Duodenal mucosa (tissue), 2 donors: Measurements from ENCODE around the gene TTC28.

Experiments used
- H3K27ac ChIP-seq: one replicate; pipeline ENCODE4 v1.7.0; 2013; ENCODE audit warnings: low read depth, low read length
- H3K27me3 ChIP-seq, 2 donors: one replicate each; pipeline ENCODE4 v1.7.0; 2013; ENCODE audit warnings: low read length in 2 of 2, control low read depth in 1 of 2; ENCODE audit not compliant: insufficient read depth in 2 of 2, control insufficient read depth in 1 of 2
- H3K36me3 ChIP-seq, 2 donors: one replicate each; pipeline ENCODE4 v1.7.0; 2013; ENCODE audit warnings: low read length in 2 of 2, control low read depth in 1 of 2; ENCODE audit not compliant: insufficient read depth in 2 of 2, control insufficient read depth in 1 of 2
- H3K4me1 ChIP-seq, 2 donors: one replicate each; pipeline ENCODE4 v1.7.0; 2013; ENCODE audit warnings: low read length in 2 of 2, control low read depth in 1 of 2; ENCODE audit not compliant: insufficient read depth in 2 of 2, control insufficient read depth in 1 of 2
- H3K4me3 ChIP-seq, 2 donors: one replicate each; pipeline ENCODE4 v1.7.0; 2013; ENCODE audit warnings: low read length in 2 of 2, low read depth in 1 of 2
- H3K9ac ChIP-seq, 2 donors: one replicate each; pipeline ENCODE4 v1.7.0; 2013; ENCODE audit warnings: low read length in 2 of 2, low read depth in 1 of 2
- H3K9me3 ChIP-seq, 2 donors: one replicate each; pipeline ENCODE4 v1.7.0; 2013; ENCODE audit warnings: low read length in 2 of 2, control low read depth in 1 of 2; ENCODE audit not compliant: control insufficient read depth in 1 of 2

The TTC28 gene

DNA sequence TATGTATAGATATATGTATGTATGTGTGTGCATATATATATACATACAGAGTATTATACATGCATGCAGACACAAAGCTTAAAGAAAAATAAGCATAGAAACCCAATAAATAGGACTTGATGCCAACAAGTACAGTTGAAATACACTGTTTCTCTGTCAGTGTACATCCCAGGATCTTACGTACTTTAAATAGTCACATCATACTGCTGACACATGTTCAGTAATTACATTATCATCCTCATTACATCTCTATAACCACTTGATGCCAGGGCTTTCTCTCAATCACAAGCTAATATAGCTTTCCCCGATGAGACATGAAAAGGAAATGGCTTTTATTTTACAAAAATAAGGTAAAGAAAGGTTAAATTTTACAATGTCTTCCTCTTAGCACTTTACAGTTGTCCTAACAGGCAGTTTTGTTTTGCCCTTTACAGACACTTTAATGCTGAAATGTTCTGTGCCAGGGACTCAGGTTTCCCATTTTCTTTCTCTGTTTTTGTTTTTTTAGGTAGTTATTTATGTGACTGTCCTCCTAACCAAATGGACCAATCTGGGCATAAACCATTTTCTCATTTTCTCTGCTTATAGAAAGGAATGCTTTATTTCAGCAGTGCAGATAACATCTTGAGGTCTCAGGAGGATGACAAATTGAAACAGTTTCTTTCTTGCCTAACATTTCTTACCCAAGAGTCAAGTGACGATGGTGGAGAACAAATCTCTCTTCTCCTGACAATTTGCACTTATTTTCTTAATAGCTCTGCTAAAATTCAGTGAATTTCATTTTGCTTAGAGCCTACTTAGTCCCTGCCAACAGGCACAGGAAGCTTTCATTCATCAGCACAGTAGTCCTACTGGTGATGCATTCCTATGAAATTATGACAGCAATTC, 350.2 kb downstream of the TTC28 start:
- Histone ChIP-seq H3K9ac (no peak overlapping the region), H3K36me3 (no peaks in the 10 kb centered on the region), H3K27me3 (no peaks in the 10 kb centered on the region), H3K4me3 (no peak overlapping the region), H3K27ac (no peak overlapping the region), H3K4me1 (peaks cover 0 to 4% of the 10 kb centered on the region in 2 donors), H3K9me3 (no peaks in the 10 kb centered on the region)

DNA sequence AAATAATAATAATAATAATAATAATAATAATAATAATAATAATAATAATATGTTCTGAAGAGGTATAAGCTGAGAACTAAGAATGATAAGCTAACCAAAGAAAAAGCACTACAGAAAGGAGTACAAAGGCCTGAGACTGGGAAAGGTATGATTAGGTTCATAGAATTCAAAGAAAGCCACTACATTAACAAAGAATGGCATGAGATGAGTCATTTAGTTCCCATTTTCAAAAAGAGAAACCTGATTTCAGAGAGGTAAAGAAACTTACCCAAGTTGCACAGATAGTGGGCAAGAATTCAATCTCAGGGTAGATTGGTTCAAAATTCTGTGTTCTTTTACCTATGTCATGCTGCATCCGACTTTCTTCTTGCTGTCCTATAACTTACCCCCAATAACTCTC, 350.9 kb downstream of the TTC28 start:
- Histone ChIP-seq H3K9me3 (no peaks in the 10 kb centered on the region), H3K4me3 (no peak overlapping the region), H3K27ac (no peak overlapping the region), H3K4me1 (peaks cover 0 to 4% of the 10 kb centered on the region in 2 donors), H3K9ac (no peak overlapping the region), H3K27me3 (no peaks in the 10 kb centered on the region), H3K36me3 (no peaks in the 10 kb centered on the region)

DNA sequence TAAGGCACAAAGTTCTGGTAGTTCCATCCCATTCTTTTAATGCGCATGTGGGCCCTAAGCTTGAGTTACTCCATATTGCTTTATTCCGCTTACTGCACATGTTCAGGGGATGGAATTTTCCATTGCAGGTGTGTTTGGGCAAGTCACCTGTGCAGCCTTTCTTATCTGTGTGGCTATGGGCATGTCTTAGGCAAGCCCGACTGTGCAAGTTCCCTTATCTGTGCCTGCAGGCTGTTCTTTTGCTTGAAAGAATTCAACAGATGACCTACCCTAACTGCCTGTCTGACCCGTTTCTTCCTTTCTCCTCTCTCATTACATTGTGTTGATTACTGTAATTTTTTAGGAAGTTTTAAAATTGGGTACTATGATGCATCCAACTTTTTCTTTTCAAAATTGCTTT, 363.6 kb downstream of the TTC28 start:
- Histone ChIP-seq H3K9me3 (no peaks in the 10 kb centered on the region), H3K9ac (no peak overlapping the region), H3K27ac (no peak overlapping the region)

DNA sequence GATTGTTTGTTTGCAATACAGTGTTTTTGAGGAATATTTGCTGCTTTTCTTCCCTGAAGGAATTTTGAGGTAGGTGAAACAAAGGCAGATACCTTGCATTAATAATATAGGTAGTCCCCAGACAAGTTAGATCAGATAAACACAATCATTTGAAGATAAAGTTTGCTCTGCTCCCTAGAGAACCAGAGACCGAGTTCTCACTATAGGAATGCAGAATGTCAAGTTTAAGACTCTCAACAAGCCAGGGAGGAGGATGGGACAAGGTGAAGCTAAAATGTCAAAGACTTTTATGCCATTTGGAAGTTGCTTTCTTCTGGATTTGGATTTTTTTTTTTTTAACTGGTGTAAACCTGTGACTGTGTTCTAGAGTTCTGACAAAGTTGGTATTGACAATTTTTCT, 364.7 kb downstream of the TTC28 start:
- Histone ChIP-seq H3K9me3 (no peaks in the 10 kb centered on the region), H3K36me3 (no peaks in the 10 kb centered on the region), H3K4me3 (no peak overlapping the region), H3K27me3 (no peaks in the 10 kb centered on the region), H3K4me1 (no peaks in the 10 kb centered on the region), H3K9ac (no peak overlapping the region), H3K27ac (no peak overlapping the region)

More for the DNA sequence above, 363.6 kb downstream of the TTC28 start:
- H3K4me1 ChIP-seq, result no peaks in the 10 kb centered on the region
- H3K4me3 ChIP-seq, result no peak overlapping the region
- no peaks in the 10 kb centered on the region for H3K27me3 ChIP-seq
- H3K36me3 ChIP-seq, result no peaks in the 10 kb centered on the region

DNA sequence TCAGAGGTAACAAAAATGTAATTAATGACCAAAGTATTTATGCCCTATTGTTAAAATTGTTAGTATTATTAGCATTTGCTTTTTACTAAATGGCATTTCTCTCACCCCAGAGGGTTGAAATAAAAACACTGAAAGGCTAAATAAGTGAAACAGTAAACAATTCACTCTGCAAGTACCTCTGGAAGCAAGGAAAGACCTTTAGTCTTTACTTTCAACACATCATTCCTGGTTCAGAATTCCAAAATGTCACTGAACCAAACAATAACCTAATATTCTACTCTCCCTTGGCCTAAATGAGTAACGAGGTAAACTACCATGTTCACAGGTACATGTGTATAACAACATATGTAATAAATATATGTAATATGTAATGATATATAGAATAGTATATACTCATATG, 369.3 kb downstream of the TTC28 start:
- Histone ChIP-seq H3K4me1 (no peaks in the 10 kb centered on the region), H3K4me3 (no peak overlapping the region), H3K27me3 (no peaks in the 10 kb centered on the region), H3K9me3 (no peaks in the 10 kb centered on the region), H3K36me3 (no peaks in the 10 kb centered on the region), H3K9ac (no peak overlapping the region), H3K27ac (no peak overlapping the region)

DNA sequence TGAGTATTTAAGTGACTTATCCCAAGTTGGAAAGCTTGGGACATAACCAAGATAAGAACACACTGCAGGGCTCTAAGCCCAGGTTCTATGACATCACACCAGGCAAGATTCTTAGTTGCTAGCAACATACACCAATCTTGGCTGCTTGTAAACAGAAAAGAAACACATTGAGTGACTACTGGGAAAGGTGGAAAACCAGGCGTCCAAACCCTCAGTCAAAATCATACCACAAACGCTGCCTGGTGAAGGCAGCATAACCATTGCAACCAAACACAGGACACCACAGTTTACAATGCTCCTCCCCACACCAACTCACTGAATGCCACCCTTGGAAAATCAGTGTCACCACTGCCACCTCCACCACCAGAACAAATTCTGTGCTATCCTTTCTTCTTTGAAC, 379.9 kb downstream of the TTC28 start:
- Histone ChIP-seq H3K9me3 (no peaks in the 10 kb centered on the region), H3K36me3 (no peaks in the 10 kb centered on the region), H3K27me3 (no peaks in the 10 kb centered on the region), H3K9ac (no peak overlapping the region), H3K4me3 (no peak overlapping the region), H3K27ac (no peak overlapping the region), H3K4me1 (peaks cover 0 to 5% of the 10 kb centered on the region in 2 donors)

DNA sequence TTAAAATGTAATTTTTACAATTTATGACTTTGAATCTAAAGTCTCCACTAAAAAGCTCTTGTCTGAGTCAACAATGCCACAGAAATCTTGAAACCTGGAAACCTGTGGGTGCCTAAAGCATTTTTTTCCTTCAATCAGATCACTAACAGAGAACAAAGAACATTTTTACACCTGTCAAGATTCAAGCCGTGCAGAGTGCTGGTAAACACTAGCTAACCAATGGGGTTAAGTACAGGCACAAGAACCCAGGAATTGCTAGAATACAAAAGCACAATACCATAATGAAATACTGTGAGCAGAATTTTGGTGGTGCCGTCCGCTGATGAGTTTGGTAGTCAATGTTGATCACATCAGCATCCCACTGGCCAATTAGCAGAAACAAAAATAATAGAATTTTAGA, 380.3 kb downstream of the TTC28 start:
- peaks cover 0 to 5% of the 10 kb centered on the region in 2 donors for H3K4me1 ChIP-seq
- no peak overlapping the region for H3K9ac ChIP-seq
- no peak overlapping the region for H3K4me3 ChIP-seq
- no peak overlapping the region for H3K27ac ChIP-seq
- H3K9me3 ChIP-seq, result no peaks in the 10 kb centered on the region
- no peaks in the 10 kb centered on the region for H3K36me3 ChIP-seq
- no peaks in the 10 kb centered on the region for H3K27me3 ChIP-seq

DNA sequence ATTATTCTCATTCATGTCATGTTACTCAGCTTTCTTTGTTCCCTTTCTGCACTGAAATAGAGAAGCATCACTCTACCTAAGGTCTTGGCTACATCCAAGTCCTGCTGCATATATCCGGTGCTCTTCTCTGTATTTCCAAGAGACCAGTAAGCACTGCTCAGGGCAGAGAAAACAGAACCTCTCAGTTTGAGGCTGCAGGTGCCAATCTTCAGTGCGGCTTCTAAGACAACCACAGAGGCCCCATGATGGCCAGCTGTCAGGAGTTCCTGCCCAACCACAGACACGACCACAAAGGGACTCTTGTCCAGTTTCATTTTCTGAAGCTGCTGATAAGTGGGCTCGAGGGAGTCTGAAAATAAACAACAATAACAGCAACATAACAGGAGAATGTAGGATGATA, 382.1 kb downstream of the TTC28 start:
- H3K27me3 ChIP-seq, result no peaks in the 10 kb centered on the region
- H3K4me1 ChIP-seq, result peaks cover 0 to 5% of the 10 kb centered on the region in 2 donors
- H3K9me3 ChIP-seq, result no peaks in the 10 kb centered on the region
- H3K27ac ChIP-seq, result no peak overlapping the region
- no peak overlapping the region for H3K4me3 ChIP-seq
- H3K36me3 ChIP-seq, result no peaks in the 10 kb centered on the region
- no peak overlapping the region for H3K9ac ChIP-seq

DNA sequence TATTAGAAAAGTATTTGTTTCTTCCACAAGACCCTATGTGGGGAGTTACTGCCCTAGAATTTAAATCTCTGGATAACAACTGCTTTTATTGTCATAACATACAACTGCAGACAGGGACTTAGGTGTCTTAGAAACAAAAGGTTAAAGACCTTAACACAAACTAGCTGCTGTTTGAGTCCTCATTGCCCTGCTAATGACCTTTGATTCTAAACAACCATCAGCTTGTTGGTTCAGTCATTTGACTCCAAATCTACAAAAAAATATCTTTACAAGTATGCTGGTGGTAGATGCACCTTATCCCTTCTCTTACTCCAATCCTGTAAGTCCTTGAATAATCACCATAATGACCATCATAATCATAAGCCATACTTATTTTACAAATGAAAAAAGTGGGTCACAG, 383.2 kb downstream of the TTC28 start:
- no peaks in the 10 kb centered on the region for H3K27me3 ChIP-seq
- H3K27ac ChIP-seq, result no peak overlapping the region
- H3K36me3 ChIP-seq, result no peaks in the 10 kb centered on the region
- no peaks in the 10 kb centered on the region for H3K9me3 ChIP-seq
- H3K9ac ChIP-seq, result no peak overlapping the region
- H3K4me1 ChIP-seq, result peaks cover 0 to 5% of the 10 kb centered on the region in 2 donors
- H3K4me3 ChIP-seq, result no peak overlapping the region

DNA sequence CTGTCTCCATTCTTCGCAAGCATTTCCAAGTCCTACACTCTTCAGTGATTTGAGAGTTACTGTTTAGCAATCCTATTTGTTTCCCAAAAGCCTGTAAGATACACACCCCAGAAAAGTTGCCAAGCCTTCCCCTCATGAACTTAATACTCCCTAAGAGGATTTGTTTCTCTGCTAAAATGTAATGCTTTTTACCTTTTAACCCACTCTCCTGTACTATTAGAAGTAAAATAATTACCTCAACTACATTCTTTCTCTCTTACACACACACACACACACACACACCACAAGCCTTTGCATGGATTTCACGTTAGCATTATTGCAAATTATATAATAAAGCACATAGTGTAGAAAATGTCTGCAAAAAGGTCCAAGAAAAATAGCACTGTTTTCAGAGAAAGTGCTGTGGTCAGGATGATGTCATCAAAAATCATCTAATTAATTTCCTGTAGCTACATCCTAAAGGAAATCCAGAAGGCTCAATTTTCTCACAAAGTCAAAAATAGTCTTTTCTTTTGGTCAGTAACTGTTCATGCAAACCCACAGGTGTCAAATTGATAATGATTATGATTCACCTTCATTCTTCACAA, 396.5 kb downstream of the TTC28 start:
- H3K4me1 ChIP-seq, result no peaks in the 10 kb centered on the region
- no peaks in the 10 kb centered on the region for H3K36me3 ChIP-seq
- no peak overlapping the region for H3K27ac ChIP-seq

More for the DNA sequence above, 396.5 kb downstream of the TTC28 start:
- Histone ChIP-seq H3K27me3 (no peaks in the 10 kb centered on the region), H3K9ac (no peak overlapping the region), H3K4me3 (no peak overlapping the region), H3K9me3 (no peaks in the 10 kb centered on the region)
